GM12891 (cell line): ENCODE data around the gene BAX.

Experiments used
- PAX5 ChIP-seq: IDR thresholded peaks from 2 replicates; pipeline ENCODE4 v1.6.1; 2011; ENCODE audit warnings: low read length, moderate library complexity, mild to moderate bottlenecking; ENCODE audit not compliant: insufficient read depth, severe bottlenecking
- POLR2A ChIP-seq: IDR thresholded peaks from 2 replicates; pipeline ENCODE4 v1.6.1; 2011; ENCODE audit warnings: low read depth, low read length, control low read depth
- POLR2AphosphoS5 ChIP-seq: IDR thresholded peaks from 2 replicates; pipeline ENCODE4 v1.6.1; 2011; ENCODE audit warnings: low read depth, low read length, control low read depth
- POU2F2 ChIP-seq: IDR thresholded peaks from 2 replicates; pipeline ENCODE4 v1.6.1; 2011; ENCODE audit warnings: low read depth, mild to moderate bottlenecking, control low read depth, low read length, moderate library complexity
- TAF1 ChIP-seq: IDR thresholded peaks from 2 replicates; pipeline ENCODE4 v1.6.1; 2011; ENCODE audit warnings: low read depth, low read length, control low read depth

DNA sequence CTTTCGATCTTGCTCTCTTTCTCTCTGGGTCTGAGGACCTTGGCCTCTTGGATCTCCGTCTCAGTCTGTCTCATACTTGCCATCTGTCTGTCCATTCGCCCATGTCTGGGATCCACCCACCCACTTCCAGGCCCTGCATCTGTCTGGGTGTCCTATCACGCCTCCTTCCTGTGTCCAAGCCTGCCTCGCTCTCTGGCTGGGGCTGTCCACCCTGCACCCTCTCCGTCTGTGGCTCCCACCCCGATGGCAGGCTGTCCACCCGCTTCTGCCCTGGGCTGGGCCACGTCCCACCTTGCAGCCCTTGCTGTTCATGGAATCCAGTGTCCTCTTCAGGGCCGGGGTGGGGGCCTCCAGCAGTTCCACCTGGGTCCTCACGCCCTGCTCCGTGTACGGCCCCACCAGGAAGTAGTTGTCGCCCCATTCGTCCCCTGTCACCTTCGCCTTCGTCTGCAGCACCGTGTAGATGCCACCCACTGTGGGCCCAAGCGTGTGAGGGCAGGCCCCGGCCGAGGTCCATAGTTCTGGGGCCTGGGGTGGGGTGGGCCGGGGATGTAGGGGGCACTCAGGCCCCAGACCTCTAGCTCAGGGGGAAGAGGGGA is 36.4 kb downstream of the BAX start:
- TF ChIP-seq POLR2AphosphoS5 (no peak), POLR2A (no peak), TAF1 (no peak), POU2F2 (no peak), PAX5 (no peak)
